Tibial nerve (tissue), 4 donors: ENCODE data around the gene ATP6V0D1. TPM values are rescaled to one million over a fixed set of nuclear protein-coding genes. Genes with fewer than 3 reads are reported as not detected.

Experiments
- DNase-seq, 2 donors: peaks; one replicate each; pipeline ENCODE4 v3.0.0-alpha.2; 2019; ENCODE audit warnings: low spot score in 2 of 2
- H3K27ac ChIP-seq, 4 donors: fragments of 200-600 bp; sonication (generic) in 3 of 4; one replicate each; pipeline ENCODE4 v1.5.1; 2017 to 2019; ENCODE audit warnings: mild to moderate bottlenecking in 1 of 4
- H3K27me3 ChIP-seq, 2 donors: fragments of 200-600 bp; sonication (generic) in 1 of 2; one replicate each; pipeline versions ENCODE4 v1.5.1 to v1.6.0; 2017 to 2019
- H3K36me3 ChIP-seq, 3 donors: fragments of 200-600 bp; sonication (generic); one replicate each; pipeline ENCODE4 v1.5.1; 2018 to 2019
- H3K4me1 ChIP-seq, 4 donors: fragments of 200-600 bp; sonication (generic) in 3 of 4; one replicate each; pipeline ENCODE4 v1.5.1; 2017 to 2019
- H3K4me3 ChIP-seq, 4 donors: fragments of 200-600 bp; sonication (generic) in 3 of 4; one replicate each; pipeline ENCODE4 v1.5.1; 2017 to 2019; ENCODE audit warnings: mild to moderate bottlenecking in 1 of 4, moderate library complexity in 1 of 4
- H3K9me3 ChIP-seq, 4 donors: fragments of 200-600 bp; sonication (generic) in 3 of 4; one replicate each; pipeline ENCODE4 v1.5.1; 2017 to 2019
- CTCF ChIP-seq, 5 experiments: fragments of 200-600 bp in 3 of 5; fragments of 450-650 bp in 2 of 5; sonication (generic) in 3 of 5; IDR thresholded peaks; one replicate each; pipeline ENCODE4 v1.5.1; 2016 to 2019; ENCODE audit warnings: antibody characterized with exemption in 5 of 5, mild to moderate bottlenecking in 3 of 5, moderate library complexity in 2 of 5
- EP300 ChIP-seq, 2 donors: sonication (generic); formaldehyde crosslinking; IDR thresholded peaks; one replicate each; pipeline ENCODE4 v1.6.1; 2017; ENCODE audit warnings: antibody characterized with exemption in 2 of 2, mild to moderate bottlenecking in 1 of 2
- POLR2A ChIP-seq, 2 donors: fragments of 450-650 bp; IDR thresholded peaks; one replicate each; pipeline ENCODE4 v1.6.1; 2017; ENCODE audit warnings: antibody characterized with exemption in 2 of 2, mild to moderate bottlenecking in 2 of 2, moderate library complexity in 2 of 2
- WGBS, 2 donors: methylation state at CpG; one replicate each; pipeline ENCODE4 v1.1.5; 2018; 5-methylcytosine and 5-hydroxymethylcytosine counted together
- total RNA-seq, 4 donors: library from RNA; depleted of rRNA; stranded (reverse); fragments of >200 nt; gene quantifications; one replicate each; pipeline ENCODE4 v1.1.0, GENCODE V29; 2016

Gene ATP6V0D1
- total RNA-seq, 4 donors from 2014 or later: 55.1 to 113 (median 73.7) TPM

DNA sequence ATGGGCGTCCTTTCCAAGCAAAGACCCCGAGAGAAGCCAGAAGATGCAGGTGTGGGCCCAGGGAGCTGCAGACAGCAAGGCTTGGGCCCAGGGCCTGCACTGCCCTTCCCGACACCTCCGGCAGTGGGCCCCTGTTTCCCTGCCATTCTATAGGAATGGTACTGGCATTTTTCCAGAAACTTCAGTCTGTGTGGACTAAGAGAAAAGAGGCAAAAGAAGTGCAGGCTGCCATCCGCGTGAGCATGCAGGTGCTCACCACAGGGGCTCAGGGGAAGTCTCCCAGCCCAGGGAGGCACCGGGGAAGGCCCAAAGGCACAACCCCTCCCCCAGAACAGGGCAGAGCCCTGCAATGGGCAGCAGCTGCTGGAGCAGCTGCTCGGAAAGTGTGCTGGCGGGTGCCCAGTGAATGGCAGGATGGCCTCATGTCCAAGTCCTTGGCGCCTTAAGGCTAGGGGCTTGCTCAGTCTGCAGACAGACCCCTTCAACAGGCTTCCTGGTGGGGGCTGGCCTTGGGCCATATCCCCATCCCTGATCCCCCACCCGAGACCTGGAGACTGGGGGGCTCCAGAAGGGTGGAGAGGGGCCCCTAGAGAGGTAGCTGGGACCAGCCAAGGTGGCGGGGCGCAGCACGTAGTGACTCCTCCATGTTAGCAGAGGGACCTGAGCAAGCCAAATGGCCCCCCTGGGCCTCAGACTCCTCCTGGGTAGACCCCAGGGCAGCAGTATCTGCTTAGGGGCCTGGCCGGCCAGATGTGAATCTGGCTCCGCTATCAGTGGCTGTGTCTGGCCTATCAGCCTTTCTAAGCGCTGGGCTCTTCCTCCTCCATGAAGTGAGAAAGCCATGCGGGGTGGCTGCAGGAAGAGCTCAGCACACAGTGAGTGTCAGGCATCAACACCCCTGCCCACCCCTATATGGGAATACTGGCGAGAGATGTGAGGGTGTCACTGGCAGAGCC is 80.9 kb downstream of the ATP6V0D1 start:
- Histone ChIP-seq H3K4me1 (peaks cover 0 to 50% (median 30%) of the 10 kb centered on the region in 4 donors), H3K27ac (peak overlapping the region in 1 of 4 donors; percentile 28), H3K9me3 (no peaks in the 10 kb centered on the region), H3K27me3 (no peaks in the 10 kb centered on the region), H3K36me3 (peaks cover 0 to 15% (median 0%) of the 10 kb centered on the region in 3 donors), H3K4me3 (no peak overlapping the region)
- TF ChIP-seq POLR2A (IDR thresholded peaks at IDR 0.05) (no peak), CTCF (IDR thresholded peaks at IDR 0.05) (peak in 1 of 5 experiments; percentile 33), EP300 (IDR thresholded peaks at IDR 0.05) (no peak)
- WGBS, 2 donors: 67 to 68% methylated on average over 15 to 19 of the region's 19 CpGs
- DNase-seq: no peak

DNA sequence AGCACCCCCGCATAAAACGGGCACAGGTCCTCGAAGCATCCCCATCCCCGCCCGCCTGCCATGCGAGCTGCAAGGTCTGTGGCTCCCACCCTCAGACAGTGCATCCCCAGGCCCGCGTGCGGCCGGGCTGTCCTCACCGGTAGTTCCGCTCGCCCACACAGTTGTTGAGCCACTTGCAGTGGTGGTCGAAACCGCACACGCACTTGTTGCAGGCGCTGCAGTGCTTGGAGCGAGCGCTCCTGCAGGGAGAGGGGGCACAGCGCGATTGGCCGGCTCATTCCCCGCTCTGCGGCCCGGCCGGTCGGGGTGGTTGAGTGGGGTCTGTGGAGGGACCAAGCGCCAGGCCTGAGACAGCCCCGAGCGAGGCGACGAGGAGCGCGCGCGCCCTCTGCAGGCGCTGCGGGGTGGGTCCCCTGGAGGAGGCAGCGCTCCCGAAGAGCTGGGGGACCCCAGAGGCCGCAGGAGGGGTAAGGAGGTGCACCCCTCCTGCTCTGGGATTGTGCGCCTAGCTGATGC is 81.7 kb downstream of the ATP6V0D1 start:
- Histone ChIP-seq H3K4me1 (peaks cover 0 to 55% (median 31%) of the 10 kb centered on the region in 4 donors), H3K9me3 (no peaks in the 10 kb centered on the region), H3K27ac (peak overlapping the region in 1 of 4 donors; percentile 28), H3K4me3 (peak overlapping the region in 1 of 4 donors; percentile 19), H3K27me3 (no peaks in the 10 kb centered on the region), H3K36me3 (peaks cover 0 to 7% (median 0%) of the 10 kb centered on the region in 3 donors)
- no peak for DNase-seq
- WGBS, 2 donors: 10 to 13% methylated on average over 29 to 38 of the region's 42 CpGs
- TF ChIP-seq EP300 (IDR thresholded peaks at IDR 0.05) (no peak), CTCF (IDR thresholded peaks at IDR 0.05) (peak; percentile 75 to 84 (median 83)), POLR2A (IDR thresholded peaks at IDR 0.05) (no peak)

DNA sequence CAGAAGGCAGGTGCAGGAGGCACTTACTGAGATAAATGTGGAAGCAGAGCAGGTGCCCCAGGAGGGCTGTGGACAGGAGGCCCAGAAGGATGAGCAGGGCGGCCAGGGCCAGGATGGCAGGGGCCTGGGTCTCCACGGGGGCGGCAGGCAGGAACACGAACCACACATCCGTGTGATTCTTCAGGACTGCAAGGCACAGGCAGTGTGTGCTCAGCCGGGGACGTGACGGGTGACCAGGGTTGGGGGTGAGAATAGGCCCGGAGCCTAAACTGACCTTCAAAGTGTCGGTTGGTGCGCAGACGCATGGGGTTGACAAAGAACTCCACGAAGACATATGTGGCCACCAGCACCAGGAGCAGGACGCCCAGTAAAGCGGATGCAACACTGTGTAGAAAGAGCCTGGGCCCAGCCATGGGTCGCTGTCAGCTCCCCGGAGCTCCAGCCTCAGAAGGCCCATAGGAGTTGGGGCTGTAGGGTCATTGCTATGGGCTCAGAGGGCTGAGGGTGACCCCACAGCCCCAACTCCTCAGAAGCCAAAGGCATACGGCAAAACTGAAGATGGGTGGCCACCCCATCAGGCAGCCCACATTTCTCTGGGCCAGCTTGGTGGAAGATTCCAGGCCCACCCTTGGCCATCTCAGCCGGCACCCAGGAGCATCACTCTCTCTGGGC is 82.3 kb downstream of the ATP6V0D1 start:
- no peaks in the 10 kb centered on the region for H3K9me3 ChIP-seq
- H3K4me1 ChIP-seq: peaks cover 0 to 61% (median 35%) of the 10 kb centered on the region in 4 donors
- no peak for TF ChIP-seq POLR2A (IDR thresholded peaks at IDR 0.05)
- no peak for TF ChIP-seq CTCF (IDR thresholded peaks at IDR 0.05)
- TF ChIP-seq EP300 (IDR thresholded peaks at IDR 0.05): no peak
- 86% methylated on average over 18 to 19 of the region's 19 CpGs for WGBS, 2 donors
- H3K27ac ChIP-seq: peak overlapping the region in 1 of 4 donors; percentile 85
- DNase-seq: no peak
- peaks cover 0 to 1% (median 0%) of the 10 kb centered on the region in 3 donors for H3K36me3 ChIP-seq
- H3K4me3 ChIP-seq: no peak overlapping the region
- H3K27me3 ChIP-seq: no peaks in the 10 kb centered on the region

- no peak overlapping the region for H3K4me3 ChIP-seq
- no peak for TF ChIP-seq CTCF (IDR thresholded peaks at IDR 0.05)
- TF ChIP-seq EP300 (IDR thresholded peaks at IDR 0.05): no peak
- WGBS, 2 donors: 75 to 80% methylated on average over 15 to 21 of the region's 22 CpGs
- no peaks in the 10 kb centered on the region for H3K9me3 ChIP-seq
- H3K36me3 ChIP-seq: no peaks in the 10 kb centered on the region
- DNase-seq: no peak
- H3K4me1 ChIP-seq: peaks cover 0 to 68% (median 42%) of the 10 kb centered on the region in 4 donors
- H3K27me3 ChIP-seq: no peaks in the 10 kb centered on the region
- H3K27ac ChIP-seq: peak overlapping the region in 1 of 4 donors; percentile 85
Measured at GRCh38 chr16:67397812-67398545, 83.0 kb downstream of the ATP6V0D1 start.
